HEK293 (cell line): Measurements from ENCODE around the gene TMEM200A.

Experiments
- CTCF ChIA-PET: fragments of 350-600 bp; formaldehyde crosslinking; extraction: SDS; loops from one replicate; lab custom pipeline; 2021; ENCODE audit warnings: antibody characterized with exemption; lab: Yijun Ruan, JAX
- POLR2A ChIA-PET: fragments of 300-600 bp; formaldehyde crosslinking; extraction: SDS; loops from one replicate; lab custom pipeline; 2020; ENCODE audit warnings: antibody characterized with exemption, inconsistent platforms; lab: Yijun Ruan, JAX
- H3K27ac ChIP-seq: fragments of 200-500 bp; sonication (Bioruptor generic); 2 replicates; pipeline ENCODE4 v1.5.1; 2014; ENCODE audit warnings: low read depth, low read length, control low read depth, inconsistent platforms; ENCODE audit errors: extremely low read depth
- H3K36me3 ChIP-seq, 2 experiments: fragments of 200-500 bp in 1 of 2; sonication (Bioruptor generic) in 1 of 2; 1 replicate in 1 of 2; 2 replicates in 1 of 2; pipeline ENCODE4 v1.5.1; 2014 to 2017; ENCODE audit warnings: inconsistent platforms in 2 of 2, low read length in 2 of 2; ENCODE audit not compliant: control insufficient read depth in 2 of 2, insufficient read depth in 1 of 2
- H3K4me1 ChIP-seq: fragments of 200-500 bp; sonication (Bioruptor generic); 2 replicates; pipeline ENCODE4 v1.5.1; 2014; ENCODE audit warnings: mild to moderate bottlenecking, low read length, inconsistent platforms; ENCODE audit not compliant: control insufficient read depth, insufficient read depth
- H3K4me3 ChIP-seq: 2 replicates; pipeline ENCODE4 v1.5.1; 2011; ENCODE audit warnings: low read depth, mild to moderate bottlenecking, control low read depth, low read length, moderate library complexity
- H3K9me3 ChIP-seq: fragments of 200-500 bp; sonication (Bioruptor generic); 2 replicates; pipeline ENCODE4 v1.5.1; 2014; ENCODE audit warnings: low read depth, low read length, inconsistent platforms; ENCODE audit not compliant: control insufficient read depth, insufficient read depth
- BCL11B ChIP-seq: fragments of 450-650 bp; formaldehyde crosslinking; IDR thresholded peaks from 2 replicates; pipeline ENCODE4 v1.5.1; 2016; ENCODE audit warnings: low read depth, missing biosample characterization, missing genetic modification characterization
- ELK4 ChIP-seq: IDR thresholded peaks from 2 replicates; pipeline ENCODE4 v1.6.1; 2011; ENCODE audit warnings: mild to moderate bottlenecking, low read depth, low read length, borderline replicate concordance
- FEZF1 ChIP-seq: fragments of 450-650 bp; formaldehyde crosslinking; IDR thresholded peaks from 2 replicates; pipeline ENCODE4 v1.5.1; 2016; ENCODE audit warnings: missing biosample characterization, missing genetic modification characterization
- HOXA7 ChIP-seq: sonication (generic); formaldehyde crosslinking; IDR thresholded peaks from 2 replicates; pipeline ENCODE4 v1.8.1; 2022; ENCODE audit warnings: missing genetic modification reagents, borderline replicate concordance
- HOXC10 ChIP-seq: sonication (generic); formaldehyde crosslinking; IDR thresholded peaks from 2 replicates; pipeline ENCODE4 v1.8.1; 2023; ENCODE audit warnings: mild to moderate bottlenecking, missing genetic modification reagents
- HOXD13 ChIP-seq: sonication (generic); formaldehyde crosslinking; IDR thresholded peaks from 2 replicates; pipeline ENCODE4 v1.8.0; 2022; ENCODE audit warnings: missing genetic modification reagents, borderline replicate concordance
- KLF1 ChIP-seq: fragments of 450-650 bp; formaldehyde crosslinking; IDR thresholded peaks from 2 replicates; pipeline ENCODE4 v1.5.1; 2016; ENCODE audit warnings: missing biosample characterization, missing genetic modification characterization
- KLF9 ChIP-seq: fragments of 450-650 bp; formaldehyde crosslinking; IDR thresholded peaks from 2 replicates; pipeline ENCODE4 v1.5.1; 2016; ENCODE audit warnings: missing biosample characterization, missing genetic modification characterization, low read depth
- REST ChIP-seq: fragments of 450-650 bp; formaldehyde crosslinking; IDR thresholded peaks from 2 replicates; pipeline ENCODE4 v1.5.1; 2016; ENCODE audit warnings: missing biosample characterization, missing genetic modification characterization
- SALL2 ChIP-seq: fragments of 450-650 bp; formaldehyde crosslinking; IDR thresholded peaks from 2 replicates; pipeline ENCODE4 v1.5.0; 2017; ENCODE audit warnings: missing biosample characterization, mild to moderate bottlenecking, missing genetic modification characterization, borderline replicate concordance
- SP3 ChIP-seq: fragments of 450-650 bp; formaldehyde crosslinking; IDR thresholded peaks from 2 replicates; pipeline ENCODE4 v1.5.1; 2016; ENCODE audit warnings: missing biosample characterization, missing genetic modification characterization
- YY2 ChIP-seq: fragments of 450-650 bp; formaldehyde crosslinking; IDR thresholded peaks from 2 replicates; pipeline ENCODE4 v1.5.1; 2016; ENCODE audit warnings: missing biosample characterization, missing genetic modification characterization
- ZNF114 ChIP-seq: fragments of 450-650 bp; formaldehyde crosslinking; IDR thresholded peaks from 2 replicates; pipeline ENCODE4 v1.5.0; 2017; ENCODE audit warnings: missing biosample characterization, missing genetic modification characterization
- ZNF157 ChIP-seq: fragments of 450-650 bp; formaldehyde crosslinking; IDR thresholded peaks from 2 replicates; pipeline ENCODE4 v1.5.1; 2016; ENCODE audit warnings: missing biosample characterization, missing genetic modification characterization
- ZNF23 ChIP-seq: fragments of 450-650 bp; formaldehyde crosslinking; IDR thresholded peaks from 2 replicates; pipeline ENCODE4 v1.5.1; 2016; ENCODE audit warnings: missing biosample characterization, missing genetic modification characterization, borderline replicate concordance
- ZNF239 ChIP-seq: fragments of 450-650 bp; formaldehyde crosslinking; IDR thresholded peaks from 2 replicates; pipeline ENCODE4 v1.5.1; 2016; ENCODE audit warnings: missing biosample characterization, missing genetic modification characterization
- ZNF248 ChIP-seq: fragments of 450-650 bp; formaldehyde crosslinking; IDR thresholded peaks from 2 replicates; pipeline ENCODE4 v1.5.1; 2017; ENCODE audit warnings: missing biosample characterization, missing genetic modification characterization
- ZNF280C ChIP-seq: fragments of 450-650 bp; formaldehyde crosslinking; IDR thresholded peaks from 2 replicates; pipeline ENCODE4 v1.5.1; 2016; ENCODE audit warnings: missing biosample characterization, missing genetic modification characterization
- ZNF341 ChIP-seq: fragments of 450-650 bp; formaldehyde crosslinking; IDR thresholded peaks from 2 replicates; pipeline ENCODE4; 2016; ENCODE audit warnings: low read depth, missing biosample characterization, missing genetic modification characterization
- ZNF37A ChIP-seq: fragments of 450-650 bp; IDR thresholded peaks from 2 replicates; pipeline ENCODE4 v1.5.1; 2018; ENCODE audit warnings: missing biosample characterization, missing genetic modification characterization
- ZNF394 ChIP-seq: fragments of 450-650 bp; formaldehyde crosslinking; IDR thresholded peaks from 2 replicates; pipeline ENCODE4 v1.5.1; 2016; ENCODE audit warnings: missing biosample characterization, missing genetic modification characterization, mild to moderate bottlenecking, moderate library complexity, borderline replicate concordance
- ZNF416 ChIP-seq: fragments of 450-650 bp; formaldehyde crosslinking; IDR thresholded peaks from 2 replicates; pipeline ENCODE4 v1.5.1; 2016; ENCODE audit warnings: missing biosample characterization, missing genetic modification characterization
- ZNF473 ChIP-seq: fragments of 450-650 bp; formaldehyde crosslinking; IDR thresholded peaks from 2 replicates; pipeline ENCODE4 v1.5.1; 2017; ENCODE audit warnings: missing biosample characterization, missing genetic modification characterization
- ZNF530 ChIP-seq: fragments of 450-650 bp; formaldehyde crosslinking; IDR thresholded peaks from 2 replicates; pipeline ENCODE4 v1.5.1; 2016; ENCODE audit warnings: low read depth, missing biosample characterization, missing genetic modification characterization
- ZNF670 ChIP-seq: fragments of 450-650 bp; formaldehyde crosslinking; IDR thresholded peaks from 2 replicates; pipeline ENCODE4 v1.5.1; 2016; ENCODE audit warnings: missing biosample characterization, missing genetic modification characterization, low read depth
- ZNF747 ChIP-seq: fragments of 450-650 bp; formaldehyde crosslinking; IDR thresholded peaks from 2 replicates; pipeline ENCODE4 v1.5.1; 2016; ENCODE audit warnings: missing biosample characterization, missing genetic modification characterization
- ZSCAN30 ChIP-seq: fragments of 450-650 bp; IDR thresholded peaks from 2 replicates; pipeline ENCODE4 v1.5.1; 2018; ENCODE audit warnings: missing biosample characterization, mild to moderate bottlenecking, missing genetic modification characterization, moderate library complexity
- ZSCAN4 ChIP-seq: fragments of 450-650 bp; formaldehyde crosslinking; IDR thresholded peaks from 2 replicates; pipeline ENCODE4 v1.5.1; 2017; ENCODE audit warnings: missing biosample characterization, missing genetic modification characterization
- ZSCAN5A ChIP-seq: fragments of 450-650 bp; formaldehyde crosslinking; IDR thresholded peaks from 2 replicates; pipeline ENCODE4 v1.5.1; 2016; ENCODE audit warnings: missing biosample characterization, missing genetic modification characterization

TMEM200A gene

GRCh38 chr6:130366107-130367005, 539 bp downstream of the TMEM200A start:
- peak overlapping the region; percentile 64 for H3K4me3 ChIP-seq
- no peak overlapping the region for H3K27ac ChIP-seq
- POLR2A ChIA-PET = no interaction called here
- CTCF ChIA-PET = interaction anchor here (0.6 to 1.6 kb wide), 4 partner anchors 7 to 359 kb away, joined by 4 to 7 read pairs (median 6); no protein-coding TSS in a partner anchor
- H3K4me1 ChIP-seq = 0 out of 2 replicates have a peak, but pooled peaks cover 4% of the 10 kb centered on the region
- H3K9me3 ChIP-seq = no peaks in the 10 kb centered on the region
- H3K36me3 ChIP-seq = no peaks in the 10 kb centered on the region
- TF ChIP-seq HOXA7 (no peak), ZNF530 (no peak), ZNF341 (tag by site-specific recombination) (no peak), ZSCAN30 (tag by site-specific recombination) (no peak), BCL11B (tag by site-specific recombination) (no peak), ZNF280C (tag by site-specific recombination) (no peak), ZNF37A (tag by site-specific recombination) (no peak), KLF9 (tag by site-specific recombination) (no peak), ZNF239 (tag by site-specific recombination) (no peak), ELK4 (no peak), HOXC10 (CRISPR knock-in tag) (no peak), HOXD13 (CRISPR knock-in tag) (no peak), ZNF23 (tag by site-specific recombination) (no peak), ZNF670 (no peak), ZSCAN5A (tag by site-specific recombination) (no peak), ZNF157 (tag by site-specific recombination) (no peak), ZNF747 (no peak), KLF1 (tag by site-specific recombination) (no peak), ZNF394 (tag by site-specific recombination) (no peak), ZNF416 (no peak), SP3 (tag by site-specific recombination) (no peak), ZSCAN4 (tag by site-specific recombination) (no peak), ZNF473 (tag by site-specific recombination) (no peak), YY2 (tag by site-specific recombination) (no peak), SALL2 (no peak), ZNF248 (tag by site-specific recombination) (no peak), ZNF114 (tag by site-specific recombination) (no peak), FEZF1 (no peak), REST (tag by site-specific recombination) (no peak)
